OCI-LY1 (cell line): ENCODE results near the gene HSP90AB1.

Experiments used
- EZH2 ChIP-seq: fragments of 200-600 bp; sonication (generic), shearing (Covaris generic); IDR thresholded peaks from 2 replicates; pipeline ENCODE4 v1.8.0; 2017; ENCODE audit warnings: borderline replicate concordance, mixed run types, mild to moderate bottlenecking, antibody characterized with exemption, low read length, moderate library complexity, mixed read lengths
- TF ChIP-seq, protein P1 (sequence below): fragments of 200-600 bp; sonication (generic), shearing (Covaris generic); IDR thresholded peaks from 2 replicates; pipeline ENCODE4 v1.5.1; 2017; ENCODE audit warnings: mild to moderate bottlenecking, antibody characterized with exemption, low read length, moderate library complexity, mixed read lengths

DNA sequence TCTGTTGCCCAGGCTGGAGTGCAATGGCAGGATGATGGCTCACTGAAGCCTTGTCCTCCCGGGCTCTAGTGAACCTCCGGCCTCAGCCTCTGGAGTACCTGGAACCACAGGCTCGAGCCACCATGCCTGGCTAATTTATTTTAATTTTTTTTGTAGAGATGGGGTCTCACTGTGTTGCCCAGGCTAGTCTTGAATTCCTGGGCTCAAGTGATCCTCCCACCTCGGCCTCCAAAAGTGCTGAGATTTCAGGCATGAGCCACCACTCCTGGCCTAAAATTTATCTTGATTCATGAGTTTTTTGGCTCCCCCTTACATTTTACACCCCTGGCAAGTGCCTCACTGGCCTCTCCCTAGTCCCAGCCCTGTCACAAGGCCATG is 26.0 kb upstream of the HSP90AB1 start:
- TF ChIP-seq, protein P1, sequence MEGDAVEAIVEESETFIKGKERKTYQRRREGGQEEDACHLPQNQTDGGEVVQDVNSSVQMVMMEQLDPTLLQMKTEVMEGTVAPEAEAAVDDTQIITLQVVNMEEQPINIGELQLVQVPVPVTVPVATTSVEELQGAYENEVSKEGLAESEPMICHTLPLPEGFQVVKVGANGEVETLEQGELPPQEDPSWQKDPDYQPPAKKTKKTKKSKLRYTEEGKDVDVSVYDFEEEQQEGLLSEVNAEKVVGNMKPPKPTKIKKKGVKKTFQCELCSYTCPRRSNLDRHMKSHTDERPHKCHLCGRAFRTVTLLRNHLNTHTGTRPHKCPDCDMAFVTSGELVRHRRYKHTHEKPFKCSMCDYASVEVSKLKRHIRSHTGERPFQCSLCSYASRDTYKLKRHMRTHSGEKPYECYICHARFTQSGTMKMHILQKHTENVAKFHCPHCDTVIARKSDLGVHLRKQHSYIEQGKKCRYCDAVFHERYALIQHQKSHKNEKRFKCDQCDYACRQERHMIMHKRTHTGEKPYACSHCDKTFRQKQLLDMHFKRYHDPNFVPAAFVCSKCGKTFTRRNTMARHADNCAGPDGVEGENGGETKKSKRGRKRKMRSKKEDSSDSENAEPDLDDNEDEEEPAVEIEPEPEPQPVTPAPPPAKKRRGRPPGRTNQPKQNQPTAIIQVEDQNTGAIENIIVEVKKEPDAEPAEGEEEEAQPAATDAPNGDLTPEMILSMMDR = no peak
- TF ChIP-seq EZH2 = no peak
